Measurements from ENCODE around the gene PRKCH. TPM values are rescaled to one million over a fixed set of nuclear protein-coding genes. Genes with fewer than 3 reads are reported as not detected.

Gene PRKCH
- total RNA-seq, 1 donor from 2014 or later, result 209 TPM

DNA sequence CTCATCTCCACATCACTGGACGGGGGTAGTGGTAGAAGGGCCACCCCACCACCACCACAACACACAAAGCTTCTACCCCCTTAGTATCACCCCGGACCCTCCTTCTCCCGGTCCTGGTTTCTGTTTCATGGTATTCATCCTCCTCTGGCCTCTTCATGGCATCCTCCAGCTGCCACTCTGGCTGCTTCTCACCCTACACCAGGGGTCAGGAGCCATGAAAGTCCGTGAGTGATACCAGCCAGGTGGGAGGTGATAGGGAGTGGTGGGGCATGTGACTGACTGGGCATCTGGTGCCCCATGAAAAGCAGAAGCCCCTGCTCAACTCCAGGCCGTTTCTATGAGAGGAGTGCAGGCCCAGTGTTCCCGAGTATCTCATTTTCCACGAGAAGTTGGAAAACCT is 222.6 kb downstream of the PRKCH start:
- DNase-seq (ENCODE audit: low read depth in 2 of 2), result no peak

DNA sequence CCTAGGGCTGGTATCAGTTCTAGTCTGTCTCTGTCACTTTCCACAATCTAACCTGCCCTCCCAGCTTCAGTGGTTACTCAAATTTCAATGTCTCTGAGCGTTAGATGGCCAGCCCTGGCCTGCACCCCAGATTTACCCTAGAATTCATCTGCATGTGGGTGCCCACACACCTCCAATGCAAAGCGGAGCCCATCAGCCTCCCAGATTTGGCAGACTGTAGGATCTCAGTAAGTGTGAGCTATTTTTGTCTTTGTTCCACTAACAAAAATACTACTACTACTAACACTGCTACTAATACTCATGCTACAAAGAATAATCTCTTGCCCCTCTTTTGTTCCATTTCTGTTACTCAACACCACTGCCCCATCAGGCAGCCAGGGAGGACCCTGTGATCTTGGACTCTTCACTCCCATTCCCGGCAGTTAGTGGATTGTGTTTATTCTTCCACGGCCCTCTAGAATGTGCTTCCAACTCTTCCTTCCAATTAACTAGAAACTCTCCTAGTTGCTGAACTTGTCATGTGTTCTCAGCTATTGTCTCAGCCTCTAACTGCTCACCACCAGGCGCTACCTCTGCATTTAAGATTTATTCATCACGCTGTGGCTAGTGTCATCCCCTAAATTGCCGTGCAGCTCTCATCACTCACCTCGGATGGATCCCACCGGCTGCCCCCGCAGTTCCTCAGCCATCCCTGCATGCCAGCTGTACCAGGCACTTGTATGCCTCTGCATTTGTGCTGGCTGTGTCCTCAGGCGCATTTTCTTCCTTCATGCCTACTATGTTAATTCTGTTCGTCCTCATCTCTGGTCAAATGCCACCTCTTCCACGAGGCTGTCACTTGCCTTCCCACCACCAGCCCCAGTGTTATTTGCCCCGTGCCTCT is 223.3 kb downstream of the PRKCH start:
- no peak for DNase-seq (ENCODE audit: low read depth in 2 of 2)

GRCh38 chr14:61545726-61546455 is 224.5 kb downstream of the PRKCH start:
- no peak for DNase-seq (ENCODE audit: low read depth in 2 of 2)

GRCh38 chr14:61547186-61548069 is 226.0 kb downstream of the PRKCH start:
- no peak for DNase-seq (ENCODE audit: low read depth in 2 of 2)

GRCh38 chr14:61549425-61549824 is 228.0 kb downstream of the PRKCH start:
- DNase-seq (ENCODE audit: low read depth in 2 of 2), result no peak

- DNase-seq (ENCODE audit: low read depth in 2 of 2), result no peak
Measured at GRCh38 chr14:61551384-61551783, 230.0 kb downstream of the PRKCH start.

- no peak for DNase-seq (ENCODE audit: low read depth in 2 of 2)
Measured at GRCh38 chr14:61552241-61552640, 230.9 kb downstream of the PRKCH start.

- no peak for DNase-seq (ENCODE audit: low read depth in 2 of 2)
Measured at GRCh38 chr14:61553730-61554641, 232.6 kb downstream of the PRKCH start.

- no peak for DNase-seq (ENCODE audit: low read depth in 2 of 2)
Measured at GRCh38 chr14:61555056-61555838, 233.9 kb downstream of the PRKCH start.

- DNase-seq (ENCODE audit: low read depth in 2 of 2), result no peak
Measured at GRCh38 chr14:61556455-61556854, 235.1 kb downstream of the PRKCH start.

- no peak for DNase-seq (ENCODE audit: low read depth in 2 of 2)
Measured at GRCh38 chr14:61557262-61557661, 235.9 kb downstream of the PRKCH start.

DNA sequence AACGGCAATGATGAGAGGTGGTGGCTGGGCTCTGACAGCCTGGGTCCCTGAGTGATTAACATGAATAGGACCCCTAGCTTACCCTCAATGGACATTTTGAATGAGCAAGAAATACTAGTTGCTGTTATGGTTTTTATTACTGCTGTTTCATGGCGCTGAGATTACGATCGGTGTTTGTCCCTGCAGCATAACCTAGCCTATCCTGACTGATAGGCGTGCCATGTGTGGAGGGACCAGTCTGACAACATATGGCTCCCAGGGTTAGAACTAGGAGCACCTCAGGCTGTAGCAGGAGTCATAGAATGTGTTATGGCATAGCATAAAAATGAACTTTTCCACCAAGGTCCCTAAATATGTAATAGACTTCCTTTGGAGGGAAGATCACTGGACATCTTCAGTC is 236.5 kb downstream of the PRKCH start:
- no peak for DNase-seq (ENCODE audit: low read depth in 2 of 2)

- DNase-seq (ENCODE audit: low read depth in 2 of 2), result peak; percentile 52 to 67
Measured at GRCh38 chr14:61558271-61558670, 236.9 kb downstream of the PRKCH start.

- DNase-seq (ENCODE audit: low read depth in 2 of 2), result no peak
Measured at GRCh38 chr14:61559641-61560201, 238.3 kb downstream of the PRKCH start.

DNA sequence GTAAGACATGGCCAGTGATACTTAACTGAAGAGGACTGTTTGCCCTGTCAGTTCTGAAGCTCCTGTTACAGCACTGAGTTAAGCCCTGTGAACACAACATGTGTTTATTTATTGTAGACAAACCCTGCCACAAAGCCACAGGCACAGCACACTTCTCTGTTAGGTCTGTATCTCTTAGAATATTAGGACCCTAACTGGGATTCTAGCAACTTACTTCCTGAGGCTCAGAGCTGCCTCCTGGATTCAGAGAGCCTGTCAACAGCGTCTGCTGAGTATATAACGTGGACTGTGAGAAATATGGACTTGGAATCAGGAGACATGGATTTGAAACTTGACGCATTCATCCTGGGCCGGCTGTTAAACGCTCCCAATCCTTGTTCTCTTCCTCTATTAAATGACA is 238.9 kb downstream of the PRKCH start:
- DNase-seq (ENCODE audit: low read depth in 2 of 2), result no peak

- peak in 1 of 2 donors; percentile 55 for DNase-seq (ENCODE audit: low read depth in 2 of 2)
Measured at GRCh38 chr14:61561104-61561503, 239.7 kb downstream of the PRKCH start.

DNA sequence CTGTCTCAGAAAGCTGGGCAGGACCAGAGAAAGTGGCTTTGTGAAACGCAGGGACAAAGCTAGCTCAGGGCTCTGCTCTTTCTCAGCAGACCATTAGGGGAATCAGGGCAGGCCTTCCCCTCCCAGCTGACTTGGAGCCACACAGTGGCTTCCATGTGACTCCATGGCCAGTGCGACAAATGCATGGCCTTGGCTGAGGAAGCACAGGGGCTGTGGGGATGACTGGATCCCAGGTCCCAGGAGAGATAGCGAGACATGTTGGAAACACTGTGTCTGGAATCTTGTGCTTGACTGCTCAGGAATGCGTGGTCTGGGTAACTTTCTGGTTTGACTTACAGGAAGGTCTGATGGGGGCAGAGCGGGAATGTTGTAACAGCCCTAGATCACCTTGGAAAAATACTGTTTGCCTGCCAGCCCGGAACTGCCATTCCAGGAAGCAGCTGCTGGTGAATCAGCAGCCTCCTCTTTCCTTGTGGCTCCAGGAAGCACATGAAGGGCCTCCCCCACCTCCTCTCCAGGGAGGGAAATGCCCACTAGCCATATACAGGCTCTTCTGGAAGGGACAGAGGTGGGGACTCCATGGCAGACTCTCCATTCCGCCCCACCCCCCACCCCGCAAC is 240.4 kb downstream of the PRKCH start:
- peak; percentile 96 to 99 for DNase-seq (ENCODE audit: low read depth in 2 of 2)

GRCh38 chr14:61562321-61563161 is 241.2 kb downstream of the PRKCH start:
- peak in 1 of 2 donors; percentile 89 for DNase-seq (ENCODE audit: low read depth in 2 of 2)

Measured in dermis microvascular lymphatic vessel endothelial cell (primary cell).